A673 (cell line): Measurements from ENCODE around the gene QRFP. TPM values are rescaled to one million over a fixed set of nuclear protein-coding genes. Genes with fewer than 3 reads are reported as not detected.

Experiments used
- BruUV-seq: library from RNA; stranded (reverse); fragments of 400-500 nt; replicated peaks from 2 replicates; lab custom pipeline; 2021; lab: Mats Ljungman, UMichigan
- CTCF ChIA-PET: fragments of 300-600 bp; sonication (Branson Sonifier 250); formaldehyde crosslinking; loops from one replicate; lab custom pipeline; 2022; ENCODE audit warnings: antibody characterized with exemption; lab: Charles Lee
- POLR2A ChIA-PET: fragments of 300-600 bp; sonication (Branson Sonifier 250); formaldehyde crosslinking; loops from one replicate; lab custom pipeline; 2022; ENCODE audit warnings: antibody characterized with exemption; ENCODE audit not compliant: low non-redundant PET; lab: Charles Lee
- DNase-seq: peaks from one replicate; pipeline ENCODE4 v3.0.0-alpha.2; 2015; ENCODE audit warnings: low spot score
- H3K27ac ChIP-seq: fragments of 200-600 bp; sonication (generic); 2 replicates; pipeline ENCODE4 v1.5.1; 2016; ENCODE audit warnings: mixed run types, low read depth, mild to moderate bottlenecking, mixed read lengths, antibody characterized with exemption, low read length; ENCODE audit not compliant: poor library complexity, severe bottlenecking
- H3K27me3 ChIP-seq: fragments of 200-600 bp; sonication (generic); replicated peaks from 2 replicates; pipeline ENCODE4 v1.6.1; 2017; ENCODE audit warnings: mixed run types, low read depth, mild to moderate bottlenecking, mixed read lengths, antibody characterized with exemption, low read length; ENCODE audit not compliant: insufficient read depth, poor library complexity
- H3K36me3 ChIP-seq: fragments of 200-600 bp; sonication (generic); 2 replicates; pipeline ENCODE4 v1.6.1; 2016; ENCODE audit warnings: mixed run types, mild to moderate bottlenecking, mixed read lengths, antibody characterized with exemption, low read length; ENCODE audit not compliant: insufficient read depth, poor library complexity, severe bottlenecking
- H3K4me1 ChIP-seq: fragments of 200-600 bp; sonication (generic); 2 replicates; pipeline ENCODE4 v1.6.1; 2017; ENCODE audit warnings: mixed run types, mild to moderate bottlenecking, mixed read lengths, antibody characterized with exemption, low read length; ENCODE audit not compliant: insufficient read depth, poor library complexity, severe bottlenecking
- H3K4me3 ChIP-seq: fragments of 200-600 bp; sonication (generic); 2 replicates; pipeline ENCODE4 v1.5.1; 2016; ENCODE audit warnings: low read depth, mixed run types, mild to moderate bottlenecking, mixed read lengths, low read length; ENCODE audit not compliant: poor library complexity, severe bottlenecking
- H3K9me3 ChIP-seq: fragments of 200-600 bp; sonication (generic); 2 replicates; pipeline ENCODE4 v1.6.1; 2016; ENCODE audit warnings: mixed run types, low read depth, mild to moderate bottlenecking, mixed read lengths, antibody characterized with exemption, low read length; ENCODE audit not compliant: poor library complexity, severe bottlenecking
- EZH2 ChIP-seq: fragments of 200-600 bp; sonication (generic); IDR thresholded peaks from 2 replicates; pipeline ENCODE4 v1.6.1; 2017; ENCODE audit warnings: borderline replicate concordance, low read depth, mild to moderate bottlenecking, mixed read lengths, antibody characterized with exemption, low read length; ENCODE audit not compliant: poor library complexity, severe bottlenecking
- intact Hi-C: fragments of 100-400 bp; cut with micrococcal nuclease; formaldehyde crosslinking; loops from one replicate; pipeline ENCODE4 v1.10.0; 2022; ENCODE audit not compliant: unreplicated experiment
- total RNA-seq: library from RNA; stranded (reverse); gene quantifications from 2 replicates; pipeline ENCODE4 v1.2.3, GENCODE V29; 2021
- TF ChIP-seq, protein P1 (sequence below): fragments of 300-800, 200-600 bp; sonication (generic); conservative IDR thresholded peaks from 2 replicates; pipeline ENCODE4 v1.5.1; 2017; ENCODE audit warnings: low read depth, mild to moderate bottlenecking, antibody characterized with exemption, low read length, moderate library complexity, mixed read lengths

QRFP gene
- total RNA-seq, 1 experiment from 2014 or later, result not detected

DNA sequence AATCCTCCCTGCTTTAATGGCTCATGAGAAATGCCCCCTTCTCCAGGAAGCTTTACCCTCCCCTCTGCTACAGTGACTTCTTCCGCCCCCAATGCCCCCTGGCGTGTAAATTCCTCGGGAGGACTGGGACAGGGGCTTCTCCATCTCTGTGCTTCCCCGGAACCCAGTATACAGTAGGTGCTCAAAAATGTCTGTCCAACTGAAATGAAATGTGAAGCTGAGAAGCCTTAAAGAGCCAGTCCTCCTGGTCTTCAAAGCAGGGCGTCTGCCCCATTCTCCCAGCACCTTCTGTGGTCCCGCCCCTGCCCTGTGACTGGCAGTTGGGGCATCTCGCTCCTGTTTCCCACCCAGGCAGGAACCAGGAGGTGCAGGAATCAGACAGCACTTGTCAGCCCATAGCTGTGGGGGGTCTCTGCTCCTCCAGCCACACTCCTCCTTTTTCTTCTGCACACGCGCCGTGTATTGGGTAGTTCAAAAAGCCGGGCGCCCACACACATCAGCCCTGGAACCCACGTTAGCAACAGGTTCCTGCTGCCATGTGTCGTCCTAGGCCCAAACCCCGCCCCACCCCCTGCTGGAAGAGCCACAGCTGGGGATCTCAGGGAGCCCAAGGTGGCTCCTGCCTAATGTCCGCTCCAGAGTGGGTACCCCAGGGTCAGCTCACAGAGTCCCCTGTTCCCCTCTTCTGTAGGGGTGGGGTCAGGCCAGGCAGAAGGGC, 26.4 kb upstream of the QRFP start:
- ChIA-PET POLR2A (interaction anchor here (0.5 kb wide), 1 partner anchor 301 kb away, joined by 3 read pairs; no protein-coding TSS in a partner anchor), CTCF (interaction anchor here (0.5 kb wide), 1 partner anchor 51 kb away, joined by 4 read pairs; no protein-coding TSS in a partner anchor)
- Histone ChIP-seq H3K9me3 (no peaks in the 10 kb centered on the region), H3K4me3 (no peak overlapping the region), H3K27me3 (no peaks in the 10 kb centered on the region), H3K36me3 (no peaks in the 10 kb centered on the region), H3K27ac (no peak overlapping the region), H3K4me1 (no peaks in the 10 kb centered on the region)
- BruUV-seq, result no TSS peak
- intact Hi-C loops, result no loop called here
- TF ChIP-seq, protein P1, sequence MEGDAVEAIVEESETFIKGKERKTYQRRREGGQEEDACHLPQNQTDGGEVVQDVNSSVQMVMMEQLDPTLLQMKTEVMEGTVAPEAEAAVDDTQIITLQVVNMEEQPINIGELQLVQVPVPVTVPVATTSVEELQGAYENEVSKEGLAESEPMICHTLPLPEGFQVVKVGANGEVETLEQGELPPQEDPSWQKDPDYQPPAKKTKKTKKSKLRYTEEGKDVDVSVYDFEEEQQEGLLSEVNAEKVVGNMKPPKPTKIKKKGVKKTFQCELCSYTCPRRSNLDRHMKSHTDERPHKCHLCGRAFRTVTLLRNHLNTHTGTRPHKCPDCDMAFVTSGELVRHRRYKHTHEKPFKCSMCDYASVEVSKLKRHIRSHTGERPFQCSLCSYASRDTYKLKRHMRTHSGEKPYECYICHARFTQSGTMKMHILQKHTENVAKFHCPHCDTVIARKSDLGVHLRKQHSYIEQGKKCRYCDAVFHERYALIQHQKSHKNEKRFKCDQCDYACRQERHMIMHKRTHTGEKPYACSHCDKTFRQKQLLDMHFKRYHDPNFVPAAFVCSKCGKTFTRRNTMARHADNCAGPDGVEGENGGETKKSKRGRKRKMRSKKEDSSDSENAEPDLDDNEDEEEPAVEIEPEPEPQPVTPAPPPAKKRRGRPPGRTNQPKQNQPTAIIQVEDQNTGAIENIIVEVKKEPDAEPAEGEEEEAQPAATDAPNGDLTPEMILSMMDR, result no peak
- no peak for TF ChIP-seq EZH2
- no peak for DNase-seq

DNA sequence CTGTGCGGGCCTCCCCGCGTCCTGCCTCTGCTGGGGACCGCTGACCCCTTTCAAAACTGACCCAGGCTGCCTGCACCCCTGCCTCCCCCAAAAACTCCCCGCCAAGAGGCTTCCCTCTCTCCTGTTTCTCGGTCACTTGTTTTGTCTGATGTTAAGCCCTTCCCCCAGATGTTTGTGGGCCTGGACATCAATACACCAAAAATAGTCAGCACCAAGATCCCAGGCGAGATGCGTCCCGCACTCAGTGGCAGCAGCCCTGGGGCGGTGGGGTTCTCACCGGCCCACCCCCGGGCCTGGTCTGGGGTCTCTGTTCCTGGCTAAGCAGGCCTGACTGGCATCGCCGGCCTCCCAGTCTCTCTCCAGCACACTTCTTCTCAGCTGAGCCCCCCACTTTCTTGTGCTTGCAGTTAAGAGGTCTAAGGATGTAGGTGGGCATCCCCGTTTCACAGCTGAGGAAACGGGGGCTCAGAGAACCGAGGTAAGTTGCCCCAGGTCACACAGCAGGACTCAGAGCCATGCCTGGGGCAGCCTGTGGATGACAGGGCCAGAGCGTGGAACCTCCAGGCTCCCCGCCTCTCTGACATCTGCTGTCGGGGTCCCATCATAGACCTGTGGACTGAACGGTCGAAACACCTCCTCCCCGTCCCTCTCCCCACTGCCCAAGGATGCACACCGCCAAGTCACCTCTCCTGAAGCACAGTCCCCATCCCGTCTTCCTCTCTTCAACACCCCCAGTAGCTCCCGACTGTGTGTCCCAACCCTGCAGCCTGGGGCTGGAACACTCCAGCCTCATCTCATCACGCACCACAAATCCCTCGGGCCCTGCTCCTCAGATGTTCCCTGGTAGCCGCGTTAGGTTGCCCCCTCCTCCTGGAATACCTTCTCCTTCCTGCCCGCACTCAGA, 25.6 kb upstream of the QRFP start:
- no TSS peak for BruUV-seq
- H3K27ac ChIP-seq, result no peak overlapping the region
- TF ChIP-seq EZH2, result no peak
- TF ChIP-seq, protein P1, result no peak
- no peaks in the 10 kb centered on the region for H3K36me3 ChIP-seq
- no peaks in the 10 kb centered on the region for H3K9me3 ChIP-seq
- ChIA-PET POLR2A (interaction anchor here (0.5 kb wide), 1 partner anchor 302 kb away, joined by 3 read pairs; no protein-coding TSS in a partner anchor), CTCF (no interaction called here)
- H3K4me3 ChIP-seq, result no peak overlapping the region
- intact Hi-C loops, result no loop called here
- no peaks in the 10 kb centered on the region for H3K4me1 ChIP-seq
- no peaks in the 10 kb centered on the region for H3K27me3 ChIP-seq
- DNase-seq, result no peak

DNA sequence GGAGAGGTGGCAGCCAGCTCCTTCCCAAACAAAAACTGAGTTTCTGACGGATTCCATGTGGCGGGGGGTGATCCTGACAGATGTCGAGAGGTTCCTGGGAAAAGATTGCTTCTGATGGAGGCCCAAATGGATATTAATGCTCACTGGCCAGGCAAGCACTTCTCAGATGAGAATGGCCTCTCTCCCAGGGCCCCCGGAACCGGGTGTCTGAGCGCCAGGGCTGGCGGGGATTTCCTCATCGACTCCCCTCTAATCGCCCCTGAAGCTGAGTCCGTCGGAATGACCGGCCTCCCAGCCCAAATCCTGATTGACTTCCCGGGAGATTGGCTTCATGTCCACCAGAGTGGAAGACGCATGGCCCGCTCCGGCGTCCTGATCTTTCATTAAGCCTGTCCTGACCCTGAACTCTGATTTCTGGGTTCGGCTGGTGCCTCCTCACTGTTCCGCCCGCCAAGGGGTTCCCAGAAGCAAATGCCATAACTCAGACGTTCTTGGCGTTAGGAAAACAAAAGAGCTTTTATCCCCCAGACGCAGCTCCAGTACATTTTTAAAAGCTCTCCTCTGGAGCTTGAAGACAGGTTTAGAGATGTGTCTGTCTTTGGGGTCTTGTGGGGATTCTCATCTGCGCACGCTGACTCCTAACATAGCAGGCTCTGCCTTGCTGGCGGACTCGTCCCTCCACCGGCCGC, 24.8 kb upstream of the QRFP start:
- ChIA-PET POLR2A (no interaction called here), CTCF (no interaction called here)
- no peaks in the 10 kb centered on the region for H3K27me3 ChIP-seq
- no peak overlapping the region for H3K4me3 ChIP-seq
- no peak for DNase-seq
- H3K4me1 ChIP-seq, result no peaks in the 10 kb centered on the region
- no peaks in the 10 kb centered on the region for H3K9me3 ChIP-seq
- no peaks in the 10 kb centered on the region for H3K36me3 ChIP-seq
- intact Hi-C loops, result no loop called here
- TF ChIP-seq EZH2, result no peak
- TF ChIP-seq, protein P1, result no peak
- H3K27ac ChIP-seq, result no peak overlapping the region
- no TSS peak for BruUV-seq
